ENCODE data around the gene UNC13A. TPM values are rescaled to one million over a fixed set of nuclear protein-coding genes. Genes with fewer than 3 reads are reported as not detected.

UNC13A gene
- total RNA-seq, 6 experiments from 2014 or later, result 0.07 to 0.71 (median 0.21) TPM

DNA sequence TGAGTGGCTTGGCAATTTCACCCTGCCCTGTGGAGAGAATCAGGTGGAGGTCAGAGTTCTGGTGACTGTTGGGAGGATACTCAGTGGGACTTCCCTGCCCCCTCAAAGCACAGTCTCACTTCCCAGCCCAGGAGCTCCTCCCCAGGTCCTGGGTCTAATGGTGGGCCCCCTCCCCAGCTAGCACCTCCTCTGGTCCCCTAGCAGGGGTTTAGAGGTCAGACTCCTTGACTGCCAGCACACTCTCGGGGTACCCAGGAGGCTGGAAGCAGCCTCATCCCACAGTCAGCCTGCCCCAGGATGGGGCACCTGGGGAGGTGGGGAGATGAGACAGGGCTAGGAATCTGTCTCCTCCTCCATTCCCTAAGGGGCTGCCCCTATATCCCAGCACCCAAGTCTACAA is 67.5 kb downstream of the UNC13A start:
- TF ChIP-seq, protein P1, sequence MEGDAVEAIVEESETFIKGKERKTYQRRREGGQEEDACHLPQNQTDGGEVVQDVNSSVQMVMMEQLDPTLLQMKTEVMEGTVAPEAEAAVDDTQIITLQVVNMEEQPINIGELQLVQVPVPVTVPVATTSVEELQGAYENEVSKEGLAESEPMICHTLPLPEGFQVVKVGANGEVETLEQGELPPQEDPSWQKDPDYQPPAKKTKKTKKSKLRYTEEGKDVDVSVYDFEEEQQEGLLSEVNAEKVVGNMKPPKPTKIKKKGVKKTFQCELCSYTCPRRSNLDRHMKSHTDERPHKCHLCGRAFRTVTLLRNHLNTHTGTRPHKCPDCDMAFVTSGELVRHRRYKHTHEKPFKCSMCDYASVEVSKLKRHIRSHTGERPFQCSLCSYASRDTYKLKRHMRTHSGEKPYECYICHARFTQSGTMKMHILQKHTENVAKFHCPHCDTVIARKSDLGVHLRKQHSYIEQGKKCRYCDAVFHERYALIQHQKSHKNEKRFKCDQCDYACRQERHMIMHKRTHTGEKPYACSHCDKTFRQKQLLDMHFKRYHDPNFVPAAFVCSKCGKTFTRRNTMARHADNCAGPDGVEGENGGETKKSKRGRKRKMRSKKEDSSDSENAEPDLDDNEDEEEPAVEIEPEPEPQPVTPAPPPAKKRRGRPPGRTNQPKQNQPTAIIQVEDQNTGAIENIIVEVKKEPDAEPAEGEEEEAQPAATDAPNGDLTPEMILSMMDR (IDR thresholded peaks at IDR 0.05), result no peak
- Mint-ChIP-seq H3K4me3 (no peak overlapping the region), H3K27me3 (ENCODE audit: insufficient read depth) (peaks cover 14% of the 10 kb centered on the region), H3K9me3 (peaks cover 6% of the 10 kb centered on the region), H3K4me1 (ENCODE audit: low read depth) (no peaks in the 10 kb centered on the region; the same call in 1 of the 2 replicates), H3K27ac (no peak overlapping the region), H3K36me3 (ENCODE audit: low read depth) (0 out of 2 replicates have a peak, but pooled peaks cover 3% of the 10 kb centered on the region)
- no peak for DNase-seq

GRCh38 chr19:17618936-17619335 is 69.2 kb downstream of the UNC13A start:
- Mint-ChIP-seq H3K4me1 (ENCODE audit: low read depth) (no peaks in the 10 kb centered on the region; the same call in 1 of the 2 replicates), H3K27me3 (ENCODE audit: insufficient read depth) (peaks cover 16% of the 10 kb centered on the region), H3K27ac (no peak overlapping the region), H3K36me3 (ENCODE audit: low read depth) (0 out of 2 replicates have a peak, but pooled peaks cover 3% of the 10 kb centered on the region), H3K9me3 (peaks cover 6% of the 10 kb centered on the region), H3K4me3 (no peak overlapping the region)
- TF ChIP-seq, protein P1 (IDR thresholded peaks at IDR 0.05), result no peak
- no peak for DNase-seq

DNA sequence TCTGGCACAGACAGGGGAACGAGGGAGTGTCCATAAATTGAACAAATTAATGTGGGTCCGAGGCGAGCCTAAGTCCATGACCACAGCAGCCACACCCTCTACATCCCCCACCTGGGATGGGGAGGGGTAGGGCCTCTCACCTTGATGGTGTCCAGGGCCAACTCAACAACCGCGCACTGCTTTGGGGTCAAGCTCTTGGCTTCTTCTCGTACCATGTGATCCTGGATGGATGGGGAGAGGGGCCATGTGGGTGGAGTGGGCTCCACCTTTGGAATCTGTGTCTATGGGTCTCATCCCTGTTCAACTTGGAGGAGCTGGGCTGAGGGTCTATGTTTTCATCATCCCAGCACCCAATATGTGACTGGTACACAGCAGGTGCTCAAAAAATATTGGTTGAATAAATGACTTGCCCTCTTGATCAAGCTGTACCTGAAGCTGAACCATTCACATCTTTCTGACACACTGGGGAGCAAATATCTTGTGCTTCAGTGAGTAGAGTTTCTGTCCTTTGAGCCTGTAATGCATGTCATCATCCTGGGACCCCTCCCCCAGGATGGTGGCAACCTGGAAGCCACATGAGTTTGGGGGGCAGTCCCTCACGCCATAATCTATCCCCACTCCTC is 69.8 kb downstream of the UNC13A start:
- H3K36me3 Mint-ChIP-seq (ENCODE audit: low read depth), result 0 out of 2 replicates have a peak, but pooled peaks cover 3% of the 10 kb centered on the region
- peaks cover 6% of the 10 kb centered on the region for H3K9me3 Mint-ChIP-seq
- H3K27me3 Mint-ChIP-seq (ENCODE audit: insufficient read depth), result peaks cover 17% of the 10 kb centered on the region
- H3K27ac Mint-ChIP-seq, result no peak overlapping the region
- no peak for DNase-seq
- no peaks in the 10 kb centered on the region; the same call in 1 of the 2 replicates for H3K4me1 Mint-ChIP-seq (ENCODE audit: low read depth)
- no peak overlapping the region for H3K4me3 Mint-ChIP-seq
- TF ChIP-seq, protein P1 (IDR thresholded peaks at IDR 0.05), result no peak

DNA sequence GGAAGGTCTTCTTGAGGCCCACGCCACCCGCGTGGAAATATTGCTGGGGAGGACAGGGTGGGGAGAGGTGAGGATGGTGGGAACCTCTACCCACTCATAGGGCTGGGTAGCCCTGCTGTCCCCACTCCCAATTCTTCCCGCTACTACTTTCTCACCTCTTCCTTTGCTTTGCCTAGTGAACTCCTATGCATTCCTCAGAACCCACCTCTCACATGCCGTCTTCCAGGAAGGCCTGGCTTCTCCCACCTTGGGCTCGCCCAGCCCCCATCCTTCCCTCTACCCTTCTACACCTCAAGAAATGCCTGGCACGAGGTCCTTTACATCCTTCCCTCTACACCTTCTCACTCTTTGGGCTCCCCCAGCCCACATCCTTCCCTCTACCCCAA is 70.4 kb downstream of the UNC13A start:
- Mint-ChIP-seq H3K36me3 (ENCODE audit: low read depth) (0 out of 2 replicates have a peak, but pooled peaks cover 3% of the 10 kb centered on the region), H3K27me3 (ENCODE audit: insufficient read depth) (peaks cover 19% of the 10 kb centered on the region), H3K4me3 (no peak overlapping the region), H3K9me3 (peaks cover 6% of the 10 kb centered on the region), H3K27ac (no peak overlapping the region), H3K4me1 (ENCODE audit: low read depth) (no peaks in the 10 kb centered on the region; the same call in 1 of the 2 replicates)
- TF ChIP-seq, protein P1 (IDR thresholded peaks at IDR 0.05), result no peak
- no peak for DNase-seq

DNA sequence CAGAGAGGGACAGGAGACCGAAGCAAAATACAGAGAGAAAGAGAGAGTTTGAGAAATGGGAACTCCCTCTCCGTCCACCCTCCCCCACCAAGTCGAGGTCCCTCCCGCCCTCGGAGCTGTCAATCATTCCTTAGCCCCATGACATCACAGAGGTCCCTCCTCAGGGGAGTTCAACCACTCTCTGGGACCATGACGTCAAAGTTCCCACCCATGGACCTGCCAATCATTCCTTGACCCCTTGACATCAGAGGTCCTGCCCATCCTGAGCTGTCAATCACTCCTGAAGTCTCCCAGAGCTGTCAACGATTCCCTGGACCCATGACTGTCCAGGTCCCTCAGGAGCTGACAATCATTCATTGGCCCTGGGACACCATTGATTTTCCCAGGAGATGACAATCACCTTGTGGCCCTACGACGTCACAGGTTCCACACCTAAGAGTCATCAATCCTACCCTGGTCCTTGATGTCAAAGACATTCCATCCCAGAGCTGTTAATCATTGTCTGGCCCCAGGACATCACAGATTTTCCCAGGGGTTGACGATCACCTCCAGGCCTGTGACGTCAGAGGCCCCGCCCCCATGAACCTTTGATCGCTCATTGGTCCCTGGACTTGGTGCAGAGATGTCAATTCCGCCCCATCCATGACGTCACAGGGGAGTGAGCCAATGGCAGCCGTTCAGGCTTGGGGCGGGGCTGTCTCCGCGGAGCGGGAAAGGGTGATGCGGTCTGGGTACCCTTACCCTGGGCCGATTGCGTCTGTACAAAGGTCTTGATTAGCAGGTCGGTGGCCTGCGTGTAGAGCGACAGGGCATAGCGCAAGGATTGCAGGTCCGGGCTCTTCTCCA is 71.0 kb downstream of the UNC13A start:
- 0 out of 2 replicates have a peak, but pooled peaks cover 3% of the 10 kb centered on the region for H3K36me3 Mint-ChIP-seq (ENCODE audit: low read depth)
- no peak overlapping the region for H3K4me3 Mint-ChIP-seq
- H3K4me1 Mint-ChIP-seq (ENCODE audit: low read depth), result no peaks in the 10 kb centered on the region; the same call in 1 of the 2 replicates
- peaks cover 6% of the 10 kb centered on the region for H3K9me3 Mint-ChIP-seq
- H3K27me3 Mint-ChIP-seq (ENCODE audit: insufficient read depth), result peaks cover 20% of the 10 kb centered on the region
- peak overlapping the region; percentile 31; the same call in 1 of the 2 replicates for H3K27ac Mint-ChIP-seq
- TF ChIP-seq, protein P1 (IDR thresholded peaks at IDR 0.05), result no peak
- peak; percentile 43 for DNase-seq

Data from HFFc6 (cell line).